Activated CD8-positive, alpha-beta memory T cell treated with anti-CD3 and anti-CD28 coated beads for 4 hours (primary cell): ENCODE results near the gene DLX1.

Experiments used
- DNase-seq, 2 donors: peaks; one replicate each; pipeline ENCODE4 v3.0.0-alpha.2; 2020; ENCODE audit warnings: low read depth in 2 of 2

DLX1 gene

GRCh38 chr2:172098287-172098649, 13.0 kb downstream of the DLX1 start:
- DNase-seq = no peak

GRCh38 chr2:172098650-172099471, 13.6 kb downstream of the DLX1 start:
- DNase-seq = no peak

GRCh38 chr2:172099472-172100079, 14.3 kb downstream of the DLX1 start:
- DNase-seq = no peak

- DNase-seq = no peak
Observed at GRCh38 chr2:172100080-172100934, 15.0 kb downstream of the DLX1 start.

GRCh38 chr2:172100935-172101820, 15.9 kb downstream of the DLX1 start:
- no peak for DNase-seq

- no peak for DNase-seq
Observed at GRCh38 chr2:172101821-172102390, 16.6 kb downstream of the DLX1 start.

GRCh38 chr2:172102391-172103359, 17.4 kb downstream of the DLX1 start, which contains the start of gene DLX2:
TSS of gene DLX2 (minus strand) at chr2:172102900. CDS start at chr2:172102538, 362 bp downstream.
- peak in 1 of 2 donors; percentile 48 for DNase-seq

GRCh38 chr2:172103471-172104272, 18.4 kb downstream of the DLX1 start:
- DNase-seq = peak in 1 of 2 donors; percentile 38

GRCh38 chr2:172105471-172106107, 20.3 kb downstream of the DLX1 start:
- DNase-seq = no peak

GRCh38 chr2:172106108-172106961, 21.0 kb downstream of the DLX1 start:
- DNase-seq = no peak

GRCh38 chr2:172107690-172108586, 22.6 kb downstream of the DLX1 start:
- no peak for DNase-seq

- DNase-seq = no peak
Observed at GRCh38 chr2:172108587-172108930, 23.3 kb downstream of the DLX1 start.

GRCh38 chr2:172109256-172109987, 24.1 kb downstream of the DLX1 start:
- no peak for DNase-seq

GRCh38 chr2:172109988-172110811, 24.9 kb downstream of the DLX1 start:
- DNase-seq = no peak

GRCh38 chr2:172113617-172114016, 28.3 kb downstream of the DLX1 start:
- DNase-seq = no peak
